Measurements from ENCODE around the gene ZNF366.

- no peak for TF ChIP-seq CTCF (IDR thresholded peaks at IDR 0.05)
- TF ChIP-seq POLR2A (IDR thresholded peaks at IDR 0.05) = no peak
Observed at GRCh38 chr5:72478684-72479083, 28.5 kb downstream of the ZNF366 start.
